BJ (cell line): ENCODE measurements around the gene SEZ6L. TPM values are rescaled to one million over a fixed set of nuclear protein-coding genes. Genes with fewer than 3 reads are reported as not detected.

ENCODE experiments used
- CTCF ChIA-PET: fragments of 350-600 bp; formaldehyde crosslinking; extraction: SDS; loops from one replicate; lab custom pipeline; 2021; ENCODE audit warnings: antibody characterized with exemption, inconsistent platforms; lab: Yijun Ruan, JAX
- POLR2A ChIA-PET: fragments of 300-600 bp; sonication (Branson Sonifier 250); formaldehyde crosslinking; extraction: SDS; loops from one replicate; lab custom pipeline; 2021; ENCODE audit warnings: antibody characterized with exemption; lab: Charles Lee
- DNase-seq: peaks from one replicate; pipeline ENCODE4 v3.0.0-alpha.2; 2011; ENCODE audit warnings: low read depth
- H3K27me3 ChIP-seq: 2 replicates; pipeline ENCODE4 v1.6.0; 2011; ENCODE audit warnings: low read length; ENCODE audit not compliant: control insufficient read depth, insufficient read depth
- H3K36me3 ChIP-seq: 2 replicates; pipeline ENCODE4 v1.5.1; 2011; ENCODE audit warnings: low read length; ENCODE audit not compliant: control insufficient read depth, insufficient read depth
- H3K4me3 ChIP-seq: 2 replicates; pipeline ENCODE4 v1.5.1; 2011; ENCODE audit warnings: low read depth, mild to moderate bottlenecking, control low read depth, low read length
- polyA plus RNA-seq: library from polyadenylated mRNA; depleted of rRNA; stranded (reverse); fragments of >200 nt; gene quantifications from 2 replicates; pipeline ENCODE4 v1.2.3, GENCODE V29; 2011
- TF ChIP-seq, protein P1 (sequence below): IDR thresholded peaks from 2 replicates; pipeline ENCODE4 v1.5.1; 2011; ENCODE audit warnings: low read depth, mild to moderate bottlenecking, control low read depth, inconsistent platforms, low read length, moderate library complexity; ENCODE audit not compliant: insufficient read depth

The SEZ6L gene
- polyA plus RNA-seq, 1 experiment: 0.04 TPM

DNA sequence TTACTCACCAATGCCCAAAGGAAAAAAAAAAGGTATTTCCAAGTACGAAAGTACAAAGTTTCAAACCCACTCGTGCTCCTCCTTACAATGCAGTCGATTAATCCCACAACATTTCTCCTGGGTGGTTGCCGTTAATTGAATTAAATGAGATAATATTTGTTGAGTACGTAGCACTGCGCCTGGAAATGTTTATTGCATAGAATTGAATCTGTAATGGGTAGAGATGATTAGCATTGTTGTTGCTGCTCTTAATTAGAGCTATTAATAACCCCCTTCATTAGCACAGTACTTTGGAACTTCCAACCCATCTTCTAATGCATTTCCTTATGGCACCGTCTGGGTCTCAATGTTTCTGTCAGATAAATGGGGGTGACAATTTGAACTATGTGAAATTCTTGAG lies 77.3 kb downstream of the SEZ6L start:
- H3K4me3 ChIP-seq: no peak overlapping the region
- POLR2A ChIA-PET: no interaction called here
- CTCF ChIA-PET: no interaction called here
- TF ChIP-seq, protein P1, sequence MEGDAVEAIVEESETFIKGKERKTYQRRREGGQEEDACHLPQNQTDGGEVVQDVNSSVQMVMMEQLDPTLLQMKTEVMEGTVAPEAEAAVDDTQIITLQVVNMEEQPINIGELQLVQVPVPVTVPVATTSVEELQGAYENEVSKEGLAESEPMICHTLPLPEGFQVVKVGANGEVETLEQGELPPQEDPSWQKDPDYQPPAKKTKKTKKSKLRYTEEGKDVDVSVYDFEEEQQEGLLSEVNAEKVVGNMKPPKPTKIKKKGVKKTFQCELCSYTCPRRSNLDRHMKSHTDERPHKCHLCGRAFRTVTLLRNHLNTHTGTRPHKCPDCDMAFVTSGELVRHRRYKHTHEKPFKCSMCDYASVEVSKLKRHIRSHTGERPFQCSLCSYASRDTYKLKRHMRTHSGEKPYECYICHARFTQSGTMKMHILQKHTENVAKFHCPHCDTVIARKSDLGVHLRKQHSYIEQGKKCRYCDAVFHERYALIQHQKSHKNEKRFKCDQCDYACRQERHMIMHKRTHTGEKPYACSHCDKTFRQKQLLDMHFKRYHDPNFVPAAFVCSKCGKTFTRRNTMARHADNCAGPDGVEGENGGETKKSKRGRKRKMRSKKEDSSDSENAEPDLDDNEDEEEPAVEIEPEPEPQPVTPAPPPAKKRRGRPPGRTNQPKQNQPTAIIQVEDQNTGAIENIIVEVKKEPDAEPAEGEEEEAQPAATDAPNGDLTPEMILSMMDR: no peak
- no peaks in the 10 kb centered on the region for H3K27me3 ChIP-seq
- DNase-seq: no peak
- no peaks in the 10 kb centered on the region for H3K36me3 ChIP-seq

DNA sequence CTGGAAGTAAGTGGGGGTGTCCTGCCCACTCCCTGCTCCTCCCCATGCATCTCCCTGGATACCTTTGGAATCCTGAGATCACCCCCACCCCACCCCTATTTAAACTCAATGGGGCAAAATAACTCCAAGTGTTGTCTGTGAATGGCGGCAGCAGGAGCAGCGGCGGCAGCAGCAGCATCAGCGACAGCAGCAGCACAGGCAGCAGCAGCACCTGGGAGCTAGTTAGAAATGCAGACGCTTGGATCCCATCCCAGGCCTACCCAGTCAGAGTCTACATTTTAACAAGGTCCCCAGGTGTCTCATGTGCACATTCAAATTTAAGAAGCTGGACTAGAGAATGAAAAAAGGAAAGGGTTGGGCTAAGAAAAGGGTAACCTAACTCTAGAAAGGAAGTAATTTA lies 82.6 kb downstream of the SEZ6L start:
- ChIA-PET CTCF (interaction anchor here (1.0 kb wide), 1 partner anchor 15 kb away, joined by 3 read pairs; no protein-coding TSS in a partner anchor), POLR2A (no interaction called here)
- TF ChIP-seq, protein P1: no peak
- Histone ChIP-seq H3K27me3 (no peaks in the 10 kb centered on the region), H3K36me3 (no peaks in the 10 kb centered on the region), H3K4me3 (no peak overlapping the region)
- no peak for DNase-seq

GRCh38 chr22:26259510-26259909 lies 90.2 kb downstream of the SEZ6L start:
- POLR2A ChIA-PET: no interaction called here
- no peak for DNase-seq
- Histone ChIP-seq H3K4me3 (no peak overlapping the region), H3K36me3 (no peaks in the 10 kb centered on the region), H3K27me3 (no peaks in the 10 kb centered on the region; the same call in 1 of the 2 replicates)
- CTCF ChIA-PET: interaction anchor here (0.6 to 1.3 kb wide), 3 partner anchors 71 to 173 kb away, joined by 3 read pairs; no protein-coding TSS in a partner anchor
- TF ChIP-seq, protein P1: no peak

- Histone ChIP-seq H3K36me3 (no peaks in the 10 kb centered on the region), H3K27me3 (no peaks in the 10 kb centered on the region; the same call in 1 of the 2 replicates), H3K4me3 (no peak overlapping the region)
- no peak for DNase-seq
- ChIA-PET POLR2A (no interaction called here), CTCF (interaction anchor here (1.3 kb wide), 1 partner anchor 68 kb away, joined by 4 read pairs; no protein-coding TSS in a partner anchor)
- TF ChIP-seq, protein P1: no peak
These were observed 94.9 kb downstream of the SEZ6L start for GRCh38 chr22:26264162-26264561.

DNA sequence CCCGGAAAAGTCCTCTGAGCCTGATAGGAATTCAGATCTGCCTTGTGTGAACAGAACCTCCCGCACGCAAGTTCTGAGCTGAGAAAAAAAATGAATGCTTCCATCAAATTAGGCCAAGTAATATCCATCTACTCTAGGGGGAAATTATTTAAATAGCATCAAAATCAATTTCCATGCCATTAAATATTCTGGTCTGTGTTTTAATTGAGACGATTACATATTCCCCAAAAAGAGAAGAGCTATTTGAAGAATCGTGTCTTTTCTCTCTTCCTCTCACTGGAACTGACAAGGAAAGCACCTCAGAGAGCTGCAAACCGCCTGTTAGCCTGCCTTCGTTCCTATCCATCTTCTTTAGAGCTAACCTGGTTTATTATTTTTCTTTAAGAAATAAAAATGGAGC lies 96.0 kb downstream of the SEZ6L start:
- POLR2A ChIA-PET: no interaction called here
- Histone ChIP-seq H3K27me3 (no peaks in the 10 kb centered on the region; the same call in 1 of the 2 replicates), H3K36me3 (no peaks in the 10 kb centered on the region), H3K4me3 (no peak overlapping the region)
- TF ChIP-seq, protein P1: no peak
- DNase-seq: no peak
- CTCF ChIA-PET: interaction anchor here (1.5 kb wide), 1 partner anchor 21 kb away, joined by 4 read pairs; no protein-coding TSS in a partner anchor
